HG03460 (cell line): Measurements from ENCODE around the gene CC2D2B.

ENCODE experiments used
- ATAC-seq: cut with Tn5 transposase; IDR thresholded peaks from one replicate; pipeline ENCODE4 v1.9.1; 2021; ENCODE audit not compliant: unreplicated experiment

The CC2D2B gene

DNA sequence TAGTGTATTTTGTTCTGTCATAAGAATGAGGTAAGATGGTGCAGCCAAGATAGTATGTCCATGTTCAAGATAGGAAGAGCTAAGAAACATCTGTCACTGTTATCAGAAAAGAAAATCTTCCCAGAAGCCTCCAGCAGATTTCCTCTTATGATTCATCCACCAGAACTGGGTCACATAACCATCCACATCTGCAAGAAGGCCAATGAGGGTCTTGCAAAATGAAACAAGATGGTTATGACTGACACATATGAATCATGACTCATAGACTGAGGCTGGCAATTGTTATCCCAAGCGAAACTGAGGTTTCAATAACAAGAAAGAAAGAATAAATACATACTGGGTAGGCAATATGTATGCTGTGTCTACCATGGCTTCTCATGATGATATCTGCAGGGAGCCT lies 165.9 kb downstream of the CC2D2B start:
- ATAC-seq: no peak

DNA sequence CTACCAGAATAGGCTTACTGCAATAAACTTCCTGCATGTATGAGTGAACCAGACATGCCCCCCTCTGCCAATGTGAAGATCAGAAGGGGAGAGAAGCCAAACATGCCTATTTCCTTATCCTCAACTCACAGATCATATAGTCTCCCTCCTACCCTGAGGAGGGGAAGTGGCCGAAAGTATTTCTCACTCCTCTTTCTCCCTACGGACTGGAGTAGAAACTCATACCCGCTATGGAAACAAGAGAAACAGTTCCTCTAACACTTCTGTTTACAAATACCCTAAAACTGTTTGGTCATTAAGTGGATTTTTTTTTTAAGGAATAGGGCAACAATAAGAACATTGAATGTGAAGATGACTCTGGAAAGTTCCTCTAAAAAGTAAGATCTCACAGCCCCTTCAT lies 167.0 kb downstream of the CC2D2B start:
- ATAC-seq: no peak

DNA sequence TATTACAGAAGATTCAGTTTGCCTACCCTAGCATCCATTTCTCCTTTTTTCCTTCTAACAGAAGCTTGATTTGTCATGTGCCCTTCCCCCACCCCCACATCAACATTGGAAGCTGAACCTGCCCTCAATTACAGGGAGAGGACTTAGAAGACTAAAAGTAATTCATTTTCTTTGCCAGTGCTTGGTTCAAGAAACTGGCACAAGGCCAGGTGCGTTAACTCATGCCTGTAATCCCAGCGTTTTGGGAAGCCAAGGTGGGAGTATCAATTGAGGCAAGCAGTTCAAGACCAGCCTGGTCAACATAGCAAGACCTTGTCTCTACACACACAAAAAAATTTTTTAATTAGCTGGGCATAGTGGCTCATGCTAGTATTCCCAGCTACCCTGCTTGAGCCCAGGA lies 168.2 kb downstream of the CC2D2B start:
- ATAC-seq: no peak

DNA sequence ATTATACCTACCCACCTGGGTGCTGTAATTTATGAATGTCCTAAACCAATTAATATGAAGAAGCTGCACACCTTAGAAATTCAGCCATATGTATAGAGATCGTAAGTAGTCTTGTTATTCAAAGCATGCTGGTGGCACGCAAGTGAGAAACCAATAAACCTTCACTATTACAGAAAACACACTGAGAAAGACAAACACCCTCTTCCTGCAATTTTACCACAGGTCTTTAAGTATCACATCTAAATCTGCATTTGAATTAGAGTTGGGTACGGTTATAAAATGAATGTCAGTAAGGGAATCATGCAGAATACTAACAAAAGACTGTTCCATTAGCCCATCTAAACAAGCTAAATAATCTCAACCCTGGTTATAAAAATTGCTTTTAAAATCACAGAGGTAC lies 169.4 kb downstream of the CC2D2B start:
- no peak for ATAC-seq

DNA sequence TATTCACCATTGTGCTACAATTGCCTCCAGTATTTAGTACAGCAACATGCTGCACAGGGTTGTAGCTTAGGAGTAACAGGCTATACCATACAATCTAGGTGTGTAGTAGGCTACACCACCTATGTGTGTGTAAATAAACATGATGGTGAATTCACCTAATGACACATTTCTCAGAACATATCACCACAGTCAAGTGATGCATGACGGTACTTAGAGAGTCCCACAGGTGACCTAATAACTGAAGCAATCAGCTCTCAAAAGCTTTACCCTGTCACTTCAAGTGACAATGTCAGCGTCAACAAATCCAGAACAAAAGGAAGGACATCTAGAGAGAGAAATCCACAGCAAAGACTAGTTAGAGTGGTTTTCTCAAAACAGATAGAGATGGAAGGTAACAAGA lies 174.4 kb downstream of the CC2D2B start:
- ATAC-seq: no peak
